ENCODE results near the gene PPP3CB.
A peak's percentile ranks its signal among the peaks of the same experiment; 100 is the strongest.
"Not testable (repeated sequence)": the region's sequence is repeated elsewhere in the genome, so short reads cannot be mapped to it uniquely, and the experiment has no call there.

PPP3CB gene

DNA sequence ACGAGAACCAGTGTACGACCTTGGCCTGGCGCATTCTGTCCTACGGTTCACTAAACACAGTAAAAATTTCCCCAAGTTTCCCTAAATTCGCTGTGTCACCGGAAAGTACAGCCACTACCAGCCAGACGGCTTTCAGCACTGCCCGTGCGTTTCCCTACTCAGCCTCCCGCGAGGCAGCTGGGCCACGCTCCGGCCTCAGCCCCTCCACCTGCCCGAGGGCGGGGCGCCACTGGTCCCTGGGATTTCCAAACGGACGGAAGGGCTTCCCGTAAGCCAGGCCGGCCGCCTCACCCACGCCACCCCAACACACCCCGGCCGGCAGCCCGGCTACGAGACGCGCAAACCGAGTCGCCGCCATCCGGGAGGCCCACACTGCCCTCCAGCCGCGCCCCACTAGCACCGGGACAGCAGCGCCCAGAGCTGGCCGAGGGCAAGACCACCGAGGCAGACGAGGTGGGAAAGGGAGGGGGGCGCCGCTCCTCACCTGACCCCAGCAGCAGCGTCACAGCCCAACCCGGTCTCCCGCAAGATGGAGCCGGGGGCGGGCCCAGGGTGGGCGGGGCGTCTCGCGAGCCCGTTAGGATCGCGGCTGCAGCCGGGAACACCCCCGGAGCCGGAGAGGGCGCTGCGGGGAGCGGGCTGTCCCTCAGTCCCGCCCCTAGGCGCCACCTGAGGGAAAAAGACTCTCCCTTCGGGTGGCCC lies 82.1 kb downstream of the PPP3CB start, which contains the start of gene ANXA7:
Gene ANXA7, minus strand, starts transcription at position 531 of the 702 bp plus-strand sequence. CDS start 13,202 bp downstream, outside the sequence.
- peak; percentile 86 for DNase-seq

DNA sequence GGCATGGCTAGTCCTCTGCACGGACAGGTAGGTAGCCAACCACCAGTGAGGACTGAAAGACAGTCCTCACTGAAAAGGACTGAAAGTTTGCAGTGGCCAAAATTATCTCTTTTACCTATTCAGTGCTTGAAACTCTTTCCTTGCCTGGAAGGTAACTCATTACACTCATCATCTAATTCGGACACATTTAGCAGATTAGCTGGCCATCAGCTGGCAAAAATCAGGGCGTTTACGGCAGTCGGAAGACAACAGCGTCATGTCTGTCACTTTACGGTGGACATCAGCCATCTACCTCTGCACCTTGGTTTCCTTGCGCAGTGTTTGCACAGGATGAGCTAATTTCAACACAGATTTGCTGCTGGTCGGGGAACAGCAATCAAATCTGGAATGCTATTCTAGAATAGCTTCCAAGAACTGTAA lies 82.7 kb downstream of the PPP3CB start:
- no peak for DNase-seq

DNA sequence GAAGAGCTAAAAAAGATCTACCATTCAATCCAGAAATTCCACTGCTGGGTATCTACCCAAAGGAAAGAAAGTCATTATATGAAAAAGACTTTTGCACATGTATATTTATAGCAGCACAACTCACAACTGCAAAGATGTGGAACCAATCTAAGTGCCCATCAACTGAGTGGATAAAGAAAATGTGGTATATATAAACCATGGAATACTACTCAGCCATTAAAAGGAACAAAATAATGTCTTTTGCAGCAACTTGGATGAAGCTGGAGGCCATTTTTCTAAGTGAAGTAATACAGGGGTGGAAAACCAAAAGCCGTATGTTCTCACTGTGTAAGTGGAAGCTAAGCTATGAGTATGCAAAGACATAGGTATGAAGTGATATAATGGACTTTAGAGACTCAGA lies 84.9 kb downstream of the PPP3CB start:
- DNase-seq = no peak

DNA sequence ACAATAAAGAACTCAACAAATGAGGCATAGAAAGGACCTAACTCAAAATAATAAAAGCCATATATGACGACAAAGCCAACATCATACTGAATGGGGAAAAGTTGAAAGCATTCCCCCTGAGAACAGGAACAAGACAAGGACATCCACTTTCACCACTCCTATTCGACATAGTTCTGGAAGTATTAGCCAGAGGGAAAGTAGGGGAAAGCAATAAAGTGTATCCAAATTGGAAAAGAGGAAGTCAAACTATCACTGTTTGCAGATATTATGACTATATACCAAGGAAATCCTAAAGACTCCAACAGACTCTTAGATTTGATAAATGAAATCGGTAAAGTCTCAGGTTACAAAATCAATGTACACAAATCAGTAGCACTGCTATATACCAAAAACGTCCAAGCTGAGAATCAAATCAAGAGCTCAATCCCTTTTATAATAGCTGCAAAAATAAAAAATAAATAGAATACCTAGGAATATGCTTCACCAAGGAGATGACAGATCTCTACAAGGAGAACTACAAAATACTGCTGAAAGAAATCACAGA lies 86.8 kb downstream of the PPP3CB start:
- no peak for DNase-seq

DNA sequence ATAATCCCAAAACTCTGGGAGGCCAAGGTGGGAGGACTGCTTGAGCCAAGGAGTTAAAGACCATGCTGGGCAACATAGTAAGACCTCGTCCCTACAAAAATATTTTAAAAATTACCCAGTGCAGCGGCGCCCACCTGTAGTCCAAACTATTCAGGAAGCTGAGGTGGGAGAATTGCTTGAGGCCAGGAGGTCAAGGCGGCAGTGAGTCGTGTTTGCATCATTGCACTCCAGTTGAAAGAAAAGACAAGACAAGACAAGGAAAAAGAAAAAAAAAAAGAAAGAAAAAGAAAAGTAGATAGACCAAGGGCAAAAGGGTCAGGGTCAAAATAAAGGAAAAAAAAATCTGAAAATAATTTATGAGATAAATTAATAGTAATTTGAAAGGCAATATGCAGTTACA lies 87.8 kb downstream of the PPP3CB start:
- no peak for DNase-seq

DNA sequence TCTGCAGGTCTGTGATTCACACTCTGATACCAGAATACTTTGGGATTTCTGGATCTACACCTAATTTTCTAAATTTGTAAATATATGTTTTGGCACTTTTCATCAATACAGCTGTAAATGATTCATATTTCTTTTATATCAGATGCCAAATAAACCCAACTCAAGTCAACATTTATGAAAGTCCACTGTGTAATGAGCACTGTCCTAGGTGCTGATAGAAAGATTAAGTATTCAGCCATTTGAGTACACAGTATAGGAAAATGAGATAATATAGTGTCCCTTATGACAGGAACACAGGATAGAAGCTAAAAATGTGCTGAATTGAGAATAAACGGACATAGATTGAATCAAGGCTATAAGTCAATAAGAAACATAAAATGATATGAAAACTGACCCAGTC lies 88.3 kb downstream of the PPP3CB start:
- no peak for DNase-seq

GRCh38 chr10:73406846-73407245 lies 89.0 kb downstream of the PPP3CB start:
- DNase-seq = no peak

- DNase-seq = no peak
Measured at GRCh38 chr10:73405556-73405955, 90.3 kb downstream of the PPP3CB start.

DNA sequence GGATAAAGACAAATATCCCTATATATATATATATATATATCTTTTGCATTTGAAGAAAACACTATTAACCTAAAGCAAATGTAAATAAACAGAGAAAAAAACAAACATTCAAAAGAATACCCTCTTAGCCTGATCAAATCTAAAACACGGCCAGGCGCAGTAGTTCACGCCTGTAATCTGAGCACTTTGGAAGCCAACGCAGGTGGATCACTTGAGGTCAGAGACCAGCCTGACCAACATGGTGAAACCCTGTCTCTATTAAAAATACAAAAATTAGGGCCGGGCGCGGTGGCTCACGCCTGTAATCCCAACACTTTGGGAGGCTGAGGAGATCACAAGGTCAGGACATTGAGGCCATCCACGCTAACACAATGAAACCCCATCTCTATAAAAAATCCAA lies 91.1 kb downstream of the PPP3CB start:
- DNase-seq = no peak

- no peak for DNase-seq
Measured at GRCh38 chr10:73401636-73402035, 94.2 kb downstream of the PPP3CB start.

- DNase-seq = no peak
Measured at GRCh38 chr10:73399063-73399462, 96.8 kb downstream of the PPP3CB start.

DNA sequence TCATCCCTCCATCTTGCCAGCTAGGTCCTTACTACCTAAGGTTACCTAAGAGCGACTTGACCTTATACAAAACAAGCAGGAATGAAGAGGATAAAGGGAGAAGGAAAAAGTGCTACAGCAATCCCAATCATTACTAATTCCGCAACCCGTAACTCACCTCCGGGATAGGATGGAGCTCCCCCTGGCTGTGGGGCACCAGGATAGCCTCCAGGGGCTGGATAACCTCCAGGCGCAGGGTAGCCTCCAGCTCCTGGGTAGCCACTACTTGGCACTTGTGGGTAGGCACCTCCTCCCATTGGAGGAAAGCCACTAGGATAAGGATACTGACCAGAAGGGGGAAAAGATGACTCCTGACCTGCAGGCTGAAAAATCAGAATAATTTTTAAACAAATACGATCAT lies 97.8 kb downstream of the PPP3CB start:
- DNase-seq = no peak

- not testable (repeated sequence) for DNase-seq
Measured at GRCh38 chr10:73394325-73394724, 101.5 kb downstream of the PPP3CB start.

- DNase-seq = no peak
Measured at GRCh38 chr10:73388228-73388627, 107.6 kb downstream of the PPP3CB start.

DNA sequence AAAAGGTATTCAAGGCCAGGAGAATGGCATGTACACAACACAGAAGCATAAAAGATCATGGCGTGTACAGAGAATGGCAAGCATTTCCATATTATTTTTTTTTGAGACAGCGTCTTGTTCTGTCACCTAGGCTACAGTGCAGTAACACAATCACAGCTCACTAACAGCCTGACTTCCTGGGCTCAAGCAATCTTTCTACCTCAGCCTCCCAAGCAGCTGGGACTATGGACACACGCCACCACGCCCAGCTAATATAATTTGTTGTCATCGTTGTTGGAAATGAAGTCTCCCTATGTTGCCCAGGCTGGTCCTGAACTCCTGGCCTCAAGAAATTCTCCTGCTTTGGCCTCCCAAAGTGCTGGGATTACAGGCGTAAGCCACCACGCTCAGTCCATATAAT lies 109.2 kb downstream of the PPP3CB start:
- no peak for DNase-seq
